HG03175 (cell line): ENCODE measurements around the gene HES3.

Experiments
- ATAC-seq: cut with Tn5 transposase; IDR thresholded peaks from one replicate; pipeline ENCODE4 v1.9.1; 2021; ENCODE audit warnings: mild to moderate bottlenecking, moderate library complexity; ENCODE audit not compliant: unreplicated experiment

Gene HES3

GRCh38 chr1:6243993-6244392 lies at the start of gene HES3:
Gene HES3 (plus strand): TSS chr1:6244179. CDS start chr1:6244366, 187 bp downstream.
- no peak for ATAC-seq

GRCh38 chr1:6197746-6198427 lies 46.1 kb upstream of the HES3 start:
- no peak for ATAC-seq

- peak; percentile 26 for ATAC-seq
Measured at GRCh38 chr1:6198646-6199297, 45.2 kb upstream of the HES3 start.

GRCh38 chr1:6199298-6200187 lies 44.4 kb upstream of the HES3 start, which contains the start of gene RPL22:
Gene RPL22 (minus strand): TSS chr1:6199595. CDS start chr1:6199573, 22 bp downstream.
- peak; percentile 95 for ATAC-seq

- ATAC-seq = no peak
Measured at GRCh38 chr1:6200188-6200809, 43.7 kb upstream of the HES3 start.

- no peak for ATAC-seq
Measured at GRCh38 chr1:6202256-6202655, 41.7 kb upstream of the HES3 start.

- no peak for ATAC-seq
Measured at GRCh38 chr1:6205849-6206519, 38.0 kb upstream of the HES3 start, which contains the start of gene RNF207. Gene RNF207 (plus strand): TSS chr1:6206119. CDS start chr1:6206536, 417 bp downstream.

GRCh38 chr1:6206520-6206855 lies 37.5 kb upstream of the HES3 start:
- no peak for ATAC-seq

- ATAC-seq = no peak
Measured at GRCh38 chr1:6207075-6207885, 36.7 kb upstream of the HES3 start.

- no peak for ATAC-seq
Measured at GRCh38 chr1:6207921-6208320, 36.1 kb upstream of the HES3 start.

- ATAC-seq = no peak
Measured at GRCh38 chr1:6208723-6209660, 35.0 kb upstream of the HES3 start.

- ATAC-seq = no peak
Measured at GRCh38 chr1:6209661-6210580, 34.1 kb upstream of the HES3 start.

- ATAC-seq = no peak
Measured at GRCh38 chr1:6210591-6211355, 33.2 kb upstream of the HES3 start.

- no peak for ATAC-seq
Measured at GRCh38 chr1:6211731-6212130, 32.2 kb upstream of the HES3 start.

GRCh38 chr1:6212193-6212959 lies 31.6 kb upstream of the HES3 start:
- no peak for ATAC-seq
